Medulla oblongata (tissue), 1 donor: Measurements from ENCODE around the gene MZT1.

Experiments
- DNase-seq: peaks from one replicate; pipeline ENCODE4 v3.0.0-alpha.2; 2015; ENCODE audit errors: extremely low spot score

Gene MZT1

GRCh38 chr13:72680353-72680752 lies 47.1 kb downstream of the MZT1 start:
- no peak for DNase-seq

GRCh38 chr13:72678312-72678711 lies 49.1 kb downstream of the MZT1 start:
- DNase-seq: no peak

- no peak for DNase-seq
These were observed 50.0 kb downstream of the MZT1 start for GRCh38 chr13:72677431-72677830.

DNA sequence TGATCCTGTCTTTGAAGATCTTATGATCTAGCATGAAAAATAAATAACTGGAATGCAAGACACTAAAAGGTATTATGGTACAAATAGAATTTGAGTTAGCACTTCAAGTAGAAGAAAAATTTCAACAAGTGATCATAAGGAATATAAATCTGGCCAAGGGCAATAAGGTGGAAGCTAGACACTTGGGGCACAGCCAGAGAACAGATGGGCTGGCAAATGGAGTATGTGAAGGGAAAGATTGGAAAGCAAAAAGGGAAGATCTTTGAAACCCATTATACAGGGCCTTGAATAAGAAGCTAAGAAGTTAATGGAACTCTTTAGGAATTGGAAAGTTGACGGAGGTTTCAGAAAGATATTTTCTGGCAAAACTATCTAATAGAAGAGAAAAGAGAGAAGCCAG lies 61.0 kb downstream of the MZT1 start:
- no peak for DNase-seq

- DNase-seq: no peak
These were observed 64.9 kb downstream of the MZT1 start for GRCh38 chr13:72662548-72662947.
